CD14-positive monocyte (primary cell): Measurements from ENCODE around the gene ERCC1. TPM values are rescaled to one million over a fixed set of nuclear protein-coding genes. Genes with fewer than 3 reads are reported as not detected.

ENCODE experiments used
- DNase-seq, 3 donors: peaks; one replicate each; pipeline ENCODE4 v3.0.0-alpha.2; 2011 to 2022
- H2AFZ ChIP-seq: 2 replicates; pipeline ENCODE4 v1.6.0; 2012; ENCODE audit warnings: mild to moderate bottlenecking, low read depth, low read length, inconsistent platforms; ENCODE audit not compliant: insufficient read depth, poor library complexity, severe bottlenecking
- H3K27ac ChIP-seq, 2 donors: 1 replicate in 1 of 2; 2 replicates in 1 of 2; pipeline ENCODE4 v1.5.1; 2012 to 2013; ENCODE audit warnings: low read length in 2 of 2, control low read depth in 1 of 2, inconsistent platforms in 1 of 2, low read depth in 1 of 2, mild to moderate bottlenecking in 1 of 2
- H3K27me3 ChIP-seq, 2 donors: one replicate each; pipeline versions ENCODE4 v1.6.0 to v1.6.1; 2011 to 2013; ENCODE audit warnings: low read length in 2 of 2; ENCODE audit not compliant: control insufficient read depth in 2 of 2, insufficient read depth in 2 of 2
- H3K36me3 ChIP-seq, 2 donors: replicated peaks in 1 of 2; 1 replicate in 1 of 2; 2 replicates in 1 of 2; pipeline versions ENCODE4 v1.5.1 to v1.6.1; 2012 to 2013; ENCODE audit warnings: low read length in 2 of 2, control low read depth in 1 of 2, inconsistent platforms in 1 of 2, mild to moderate bottlenecking in 1 of 2; ENCODE audit not compliant: insufficient read depth in 2 of 2, control insufficient read depth in 1 of 2
- H3K4me1 ChIP-seq, 2 donors: 1 replicate in 1 of 2; 2 replicates in 1 of 2; pipeline versions ENCODE4 v1.5.1 to v1.6.1; 2012 to 2013; ENCODE audit warnings: low read length in 2 of 2, control low read depth in 1 of 2, inconsistent platforms in 1 of 2, mild to moderate bottlenecking in 1 of 2, moderate library complexity in 1 of 2; ENCODE audit not compliant: insufficient read depth in 2 of 2, control insufficient read depth in 1 of 2
- H3K4me2 ChIP-seq: replicated peaks from 2 replicates; pipeline ENCODE3; 2012; ENCODE audit warnings: low read length, moderate library complexity, mild to moderate bottlenecking; ENCODE audit not compliant: poor library complexity, severe bottlenecking; ENCODE audit errors: extremely low read depth
- H3K4me3 ChIP-seq, 3 experiments: fragments of 200-600 bp in 1 of 3; sonication (generic) in 1 of 3; replicated peaks in 1 of 3; 1 replicate in 2 of 3; 2 replicates in 1 of 3; pipeline ENCODE4 v1.5.1; 2011 to 2013; ENCODE audit warnings: low read length in 3 of 3, mild to moderate bottlenecking in 3 of 3, control low read depth in 2 of 3, low read depth in 2 of 3, inconsistent platforms in 1 of 3, moderate library complexity in 1 of 3
- H3K79me2 ChIP-seq: 2 replicates; pipeline ENCODE4 v1.6.0; 2012; ENCODE audit warnings: mild to moderate bottlenecking, control low read depth, inconsistent platforms, low read length, moderate library complexity; ENCODE audit not compliant: insufficient read depth
- H3K9ac ChIP-seq: 2 replicates; pipeline ENCODE4 v1.6.0; 2017; ENCODE audit warnings: low read length, mild to moderate bottlenecking; ENCODE audit not compliant: insufficient read depth, poor library complexity, severe bottlenecking
- H3K9me3 ChIP-seq, 2 donors: replicated peaks in 1 of 2; 1 replicate in 1 of 2; 2 replicates in 1 of 2; pipeline versions ENCODE4 v1.5.1 to v1.6.1; 2012 to 2013; ENCODE audit warnings: low read length in 2 of 2, control low read depth in 1 of 2; ENCODE audit not compliant: control insufficient read depth in 1 of 2, insufficient read depth in 1 of 2
- H4K20me1 ChIP-seq: 2 replicates; pipeline ENCODE4 v1.6.0; 2012; ENCODE audit warnings: mild to moderate bottlenecking, low read length, control low read depth, moderate library complexity; ENCODE audit not compliant: insufficient read depth
- H3K27ac Mint-ChIP-seq, 7 donors: one replicate each; pipeline ENCODE4 v1.8.0; 2020; ENCODE audit warnings: mild to moderate bottlenecking in 7 of 7, mixed read lengths in 7 of 7, moderate library complexity in 6 of 7, inconsistent platforms in 2 of 7
- H3K27me3 Mint-ChIP-seq, 3 donors: one replicate each; pipeline ENCODE4 v1.8.0; 2021 to 2022; ENCODE audit warnings: low read depth in 3 of 3, mild to moderate bottlenecking in 3 of 3, mixed read lengths in 3 of 3, moderate library complexity in 3 of 3, inconsistent platforms in 1 of 3
- H3K36me3 Mint-ChIP-seq, 2 donors: one replicate each; pipeline ENCODE4 v1.8.0; 2020; ENCODE audit warnings: mixed read lengths in 2 of 2, inconsistent platforms in 1 of 2, mild to moderate bottlenecking in 1 of 2
- H3K4me1 Mint-ChIP-seq: one replicate; pipeline ENCODE4 v1.8.0; 2020; ENCODE audit warnings: mild to moderate bottlenecking, mixed read lengths
- H3K4me3 Mint-ChIP-seq, 2 donors: one replicate each; pipeline ENCODE4 v1.8.0; 2020; ENCODE audit warnings: mild to moderate bottlenecking in 2 of 2, mixed read lengths in 2 of 2, moderate library complexity in 1 of 2
- H3K9me3 Mint-ChIP-seq, 7 donors: one replicate each; pipeline ENCODE4 v1.8.0; 2020 to 2022; ENCODE audit warnings: mixed read lengths in 7 of 7, mild to moderate bottlenecking in 6 of 7, moderate library complexity in 6 of 7, inconsistent platforms in 2 of 7
- CTCF ChIP-seq: fragments of 200-600 bp; IDR thresholded peaks from one replicate; pipeline ENCODE4 v1.8.0; 2022; ENCODE audit warnings: antibody characterized with exemption, mild to moderate bottlenecking
- WGBS: methylation state at CpG from one replicate; pipeline ENCODE4 v1.1.5; 2013; ENCODE audit warnings: missing lambda C conversion rate; ENCODE audit not compliant: insufficient coverage; 5-methylcytosine and 5-hydroxymethylcytosine counted together
- intact Hi-C, 2 donors: fragments of 100-400 bp; cut with micrococcal nuclease; formaldehyde crosslinking; loops; one replicate each; pipeline versions ENCODE4 v1.15.0 to v1.15.1; 2023
- polyA plus RNA-seq, 3 donors: library from polyadenylated mRNA; depleted of rRNA in 1 of 3; unstranded in 2 of 3; stranded (reverse) in 1 of 3; fragments of 300-500 nt in 2 of 3; fragments of >200 nt in 1 of 3; fragmentation: Illumina TruSeq in 2 of 3; gene quantifications; 1 replicate in 2 of 3; 2 replicates in 1 of 3; pipeline ENCODE4 v1.2.3, GENCODE V29; 2012 to 2021

Gene ERCC1
- polyA plus RNA-seq, 3 donors: 62.2 to 78.2 (median 74.6) TPM

- Histone ChIP-seq H3K9ac (no peak overlapping the region), H3K27ac (no peak overlapping the region), H3K79me2 (no peaks in the 10 kb centered on the region), H3K27me3 (peaks cover 23 to 30% of the 10 kb centered on the region in 2 donors), H3K9me3 (peaks cover 0 to 8% of the 10 kb centered on the region in 2 donors), H3K4me1 (peaks cover 0 to 7% of the 10 kb centered on the region in 2 donors), H4K20me1 (no peaks in the 10 kb centered on the region), H2AFZ (no peak overlapping the region), H3K36me3 (no peaks in the 10 kb centered on the region), H3K4me2 (no peak overlapping the region), H3K4me3 (no peak overlapping the region)
- intact Hi-C loops: no loop called here
- TF ChIP-seq CTCF: no peak
- Mint-ChIP-seq H3K4me3 (peak overlapping the region in 1 of 2 donors; percentile 73), H3K4me1 (peaks cover 4% of the 10 kb centered on the region), H3K36me3 (no peaks in the 10 kb centered on the region), H3K9me3 (peaks cover 0 to 6% (median 0%) of the 10 kb centered on the region in 7 donors), H3K27me3 (peaks cover 42 to 51% (median 47%) of the 10 kb centered on the region in 3 donors), H3K27ac (no peak overlapping the region)
- no peak for DNase-seq
- WGBS: 12% methylated on average over 66 of the region's 75 CpGs
Observed at GRCh38 chr19:45385392-45386221, 38.1 kb downstream of the ERCC1 start.

GRCh38 chr19:45382426-45382825 is 41.3 kb downstream of the ERCC1 start:
- 80% methylated on average over 27 of the region's 29 CpGs for WGBS
- no peak overlapping the region for H3K4me3 ChIP-seq
- peaks cover 0 to 8% of the 10 kb centered on the region in 2 donors for H3K9me3 ChIP-seq
- no peak overlapping the region for H3K4me2 ChIP-seq
- no peak overlapping the region for H3K27ac ChIP-seq
- DNase-seq: no peak
- Mint-ChIP-seq H3K4me1 (peaks cover 19% of the 10 kb centered on the region), H3K36me3 (no peaks in the 10 kb centered on the region), H3K9me3 (peaks cover 0 to 11% (median 0%) of the 10 kb centered on the region in 7 donors), H3K4me3 (peak overlapping the region in 1 of 2 donors; percentile 48), H3K27me3 (peaks cover 36 to 39% (median 36%) of the 10 kb centered on the region in 3 donors), H3K27ac (peak overlapping the region in 1 of 7 donors; percentile 69)
- intact Hi-C loops: no loop called here
- H3K9ac ChIP-seq: no peak overlapping the region
- H3K36me3 ChIP-seq: no peaks in the 10 kb centered on the region
- H3K27me3 ChIP-seq: peaks cover 17 to 30% of the 10 kb centered on the region in 2 donors
- no peak for TF ChIP-seq CTCF
- H2AFZ ChIP-seq: no peak overlapping the region
- no peaks in the 10 kb centered on the region for H4K20me1 ChIP-seq
- peaks cover 0 to 21% of the 10 kb centered on the region in 2 donors for H3K4me1 ChIP-seq
- no peaks in the 10 kb centered on the region for H3K79me2 ChIP-seq
